ENCODE measurements around the gene C2CD2. TPM values are rescaled to one million over a fixed set of nuclear protein-coding genes. Genes with fewer than 3 reads are reported as not detected.

The C2CD2 gene
- total and polyA plus RNA-seq, 2 donors (not counting 1 experiment from before 2014, with no cell fraction given): 6.8 to 11.9 TPM

- no peaks in the 10 kb centered on the region for H3K9me3 ChIP-seq (ENCODE audit: control extremely low read depth in 1 of 3, control insufficient read depth in 2 of 3, insufficient read depth in 1 of 3, low read length in 2 of 3)
- no peaks in the 10 kb centered on the region for H3K79me2 ChIP-seq (ENCODE audit: control insufficient read depth, insufficient read depth, low read length)
- no peaks in the 10 kb centered on the region for H3K36me3 ChIP-seq (replicated peaks in 1 of 2; ENCODE audit: control extremely low read depth in 1 of 2, control insufficient read depth in 1 of 2, extremely low read depth in 1 of 2, insufficient read depth in 2 of 2, low read length in 1 of 2)
- Mint-ChIP-seq H3K27ac (no peak overlapping the region), H3K4me1 (peaks cover 21% of the 10 kb centered on the region), H3K27me3 (peaks cover 41% of the 10 kb centered on the region), H3K4me3 (no peak overlapping the region), H3K9me3 (ENCODE audit: insufficient read depth) (no peaks in the 10 kb centered on the region)
- peaks cover 9 to 17% of the 10 kb centered on the region in 2 donors for H3K4me1 ChIP-seq (ENCODE audit: control insufficient read depth in 2 of 2, insufficient read depth in 2 of 2, low read length in 2 of 2)
- no peak for ATAC-seq (ENCODE audit: low read depth)
- no peak overlapping the region for H3K9ac ChIP-seq (ENCODE audit: low read length)
- TF ChIP-seq CTCF (IDR thresholded peaks at IDR 0.05) (no peak), EZH2 (IDR thresholded peaks at IDR 0.05; ENCODE audit: borderline replicate concordance, insufficient read depth, low read depth, low read length, poor library complexity, severe bottlenecking) (no peak)
- no peak overlapping the region for H2AFZ ChIP-seq (ENCODE audit: insufficient read depth, low read depth, low read length, poor library complexity, severe bottlenecking)
- intact Hi-C loops (cut with micrococcal nuclease): loop anchor here (5.0 kb wide), 1 partner anchor 155 kb away; no protein-coding TSS in a partner anchor
- no peak overlapping the region for H3K4me2 ChIP-seq (replicated peaks; ENCODE audit: low read depth, low read length, poor library complexity, severe bottlenecking)
- H4K20me1 ChIP-seq (ENCODE audit: control insufficient read depth, insufficient read depth, low read length, poor library complexity, severe bottlenecking): no peaks in the 10 kb centered on the region
- H3K27me3 ChIP-seq (replicated peaks in 1 of 4; ENCODE audit: control extremely low read depth in 1 of 4, control insufficient read depth in 3 of 4, insufficient read depth in 4 of 4, low read length in 3 of 4): peaks cover 0 to 24% (median 6%) of the 10 kb centered on the region in 4 experiments
- no peak overlapping the region for H3K4me3 ChIP-seq (ENCODE audit: control extremely low read depth in 1 of 5, extremely low read depth in 1 of 5, insufficient read depth in 1 of 5, low read depth in 2 of 5, low read length in 4 of 5)
- WGBS (ENCODE audit: insufficient coverage): 89% methylated on average over 8 of the region's 11 CpGs
- ChIA-PET CTCF (no interaction called here), POLR2A (no interaction called here)
- no peak overlapping the region for H3K27ac ChIP-seq (ENCODE audit: low read length in 2 of 2)
- no peak for DNase-seq
Observed at GRCh38 chr21:41962425-41962966, 8.7 kb upstream of the C2CD2 start.

- peaks cover 21% of the 10 kb centered on the region for H3K4me1 Mint-ChIP-seq
- Histone ChIP-seq H2AFZ (ENCODE audit: insufficient read depth, low read depth, low read length, poor library complexity, severe bottlenecking) (peak overlapping the region; percentile 52), H3K27ac (ENCODE audit: low read length in 2 of 2) (no peak overlapping the region), H3K9ac (ENCODE audit: low read length) (peak overlapping the region; percentile 26), H3K36me3 (replicated peaks in 1 of 2; ENCODE audit: control extremely low read depth in 1 of 2, control insufficient read depth in 1 of 2, extremely low read depth in 1 of 2, insufficient read depth in 2 of 2, low read length in 1 of 2) (no peaks in the 10 kb centered on the region), H3K79me2 (ENCODE audit: control insufficient read depth, insufficient read depth, low read length) (no peaks in the 10 kb centered on the region), H3K4me1 (ENCODE audit: control insufficient read depth in 2 of 2, insufficient read depth in 2 of 2, low read length in 2 of 2) (peaks cover 9 to 17% of the 10 kb centered on the region in 2 donors), H3K4me3 (ENCODE audit: control extremely low read depth in 1 of 5, extremely low read depth in 1 of 5, insufficient read depth in 1 of 5, low read depth in 2 of 5, low read length in 4 of 5) (no peak overlapping the region), H4K20me1 (ENCODE audit: control insufficient read depth, insufficient read depth, low read length, poor library complexity, severe bottlenecking) (no peaks in the 10 kb centered on the region), H3K9me3 (ENCODE audit: control extremely low read depth in 1 of 3, control insufficient read depth in 2 of 3, insufficient read depth in 1 of 3, low read length in 2 of 3) (no peaks in the 10 kb centered on the region), H3K27me3 (replicated peaks in 1 of 4; ENCODE audit: control extremely low read depth in 1 of 4, control insufficient read depth in 3 of 4, insufficient read depth in 4 of 4, low read length in 3 of 4) (peaks cover 0 to 24% (median 6%) of the 10 kb centered on the region in 4 experiments), H3K4me2 (replicated peaks; ENCODE audit: low read depth, low read length, poor library complexity, severe bottlenecking) (peak overlapping the region; percentile 21)
- no peak overlapping the region for H3K4me3 Mint-ChIP-seq
- DNase-seq (no peak), ATAC-seq (ENCODE audit: low read depth) (no peak)
- intact Hi-C loops (cut with micrococcal nuclease): loop anchor here (5.0 kb wide), 1 partner anchor 156 kb away; no protein-coding TSS in a partner anchor
- peaks cover 46% of the 10 kb centered on the region for H3K27me3 Mint-ChIP-seq
- no peaks in the 10 kb centered on the region for H3K9me3 Mint-ChIP-seq (ENCODE audit: insufficient read depth)
- TF ChIP-seq CTCF (IDR thresholded peaks at IDR 0.05) (no peak), EZH2 (IDR thresholded peaks at IDR 0.05; ENCODE audit: borderline replicate concordance, insufficient read depth, low read depth, low read length, poor library complexity, severe bottlenecking) (no peak)
- no peak overlapping the region for H3K27ac Mint-ChIP-seq
- 9% methylated on average over 7 of the region's 8 CpGs for WGBS (ENCODE audit: insufficient coverage)
- CTCF ChIA-PET: interaction anchor here (0.8 to 1.2 kb wide), 2 partner anchors 9 to 145 kb away, joined by 3 to 4 read pairs; no protein-coding TSS in a partner anchor
- POLR2A ChIA-PET: no interaction called here
Observed at GRCh38 chr21:41961753-41962152, 7.9 kb upstream of the C2CD2 start.
